Caki2 (cell line): ENCODE data around the gene ABLIM2. TPM values are rescaled to one million over a fixed set of nuclear protein-coding genes. Genes with fewer than 3 reads are reported as not detected.
A peak's percentile ranks its signal among the peaks of the same experiment; 100 is the strongest.

Source experiments
- DNase-seq: peaks from one replicate; pipeline ENCODE4 v3.0.0-alpha.2; 2015; ENCODE audit warnings: low read depth
- in situ Hi-C: cut with HindIII; loops from 2 replicates; pipeline ENCODE4 v1.10.0; 2016; ENCODE audit warnings: low sequenced_read_pairs, low pct_unique_long_range_greater_than_20kb, mixed read lengths
- total RNA-seq: library from RNA; depleted of rRNA; stranded (reverse); fragments of >200 nt; shearing (Covaris generic); gene quantifications from 2 replicates; pipeline ENCODE4 v1.2.3, GENCODE V29; 2014; ENCODE audit warnings: low replicate concordance

ABLIM2 gene
- total RNA-seq, 1 experiment from 2014 or later, result 2.1 TPM

GRCh38 chr4:8131210-8131609 lies 27.4 kb downstream of the ABLIM2 start:
- in situ Hi-C loops, result no loop called here

GRCh38 chr4:8130346-8131066 lies 28.1 kb downstream of the ABLIM2 start:
- DNase-seq, result no peak
- in situ Hi-C loops, result no loop called here

More at GRCh38 chr4:8131210-8131609, 27.4 kb downstream of the ABLIM2 start:
- DNase-seq, result no peak

- no peak for DNase-seq
- in situ Hi-C loops, result no loop called here
These were observed 28.8 kb downstream of the ABLIM2 start for GRCh38 chr4:8129785-8130184.

GRCh38 chr4:8129136-8129535 lies 29.5 kb downstream of the ABLIM2 start:
- in situ Hi-C loops, result no loop called here
- no peak for DNase-seq

- in situ Hi-C loops, result no loop called here
- no peak for DNase-seq
These were observed 30.3 kb downstream of the ABLIM2 start for GRCh38 chr4:8128100-8128856.

GRCh38 chr4:8127051-8127826 lies 31.4 kb downstream of the ABLIM2 start:
- in situ Hi-C loops, result no loop called here
- no peak for DNase-seq

- DNase-seq, result no peak
- in situ Hi-C loops, result no loop called here
These were observed 32.1 kb downstream of the ABLIM2 start for GRCh38 chr4:8126523-8126922.

- no peak for DNase-seq
- in situ Hi-C loops, result no loop called here
These were observed 33.0 kb downstream of the ABLIM2 start for GRCh38 chr4:8125526-8126056.

- no peak for DNase-seq
- in situ Hi-C loops, result no loop called here
These were observed 34.7 kb downstream of the ABLIM2 start for GRCh38 chr4:8123870-8124269.

GRCh38 chr4:8123389-8123788 lies 35.2 kb downstream of the ABLIM2 start:
- in situ Hi-C loops, result no loop called here
- DNase-seq, result no peak

- in situ Hi-C loops, result no loop called here
- no peak for DNase-seq
These were observed 35.9 kb downstream of the ABLIM2 start for GRCh38 chr4:8122746-8123145.

GRCh38 chr4:8121292-8122015 lies 37.2 kb downstream of the ABLIM2 start:
- no peak for DNase-seq
- in situ Hi-C loops, result no loop called here

GRCh38 chr4:8120501-8120900 lies 38.1 kb downstream of the ABLIM2 start:
- in situ Hi-C loops, result no loop called here
- DNase-seq, result no peak

GRCh38 chr4:8119877-8120276 lies 38.7 kb downstream of the ABLIM2 start:
- no peak for DNase-seq
- in situ Hi-C loops, result no loop called here

GRCh38 chr4:8118531-8118930 lies 40.1 kb downstream of the ABLIM2 start:
- in situ Hi-C loops, result no loop called here
- DNase-seq, result no peak

GRCh38 chr4:8118035-8118434 lies 40.6 kb downstream of the ABLIM2 start:
- in situ Hi-C loops, result no loop called here
- DNase-seq, result no peak

- in situ Hi-C loops, result no loop called here
- peak; percentile 75 for DNase-seq
These were observed 41.3 kb downstream of the ABLIM2 start for GRCh38 chr4:8117278-8117682.

- no peak for DNase-seq
- in situ Hi-C loops, result no loop called here
These were observed 42.7 kb downstream of the ABLIM2 start for GRCh38 chr4:8115916-8116315.
